ENCODE data around the gene KCTD16.
A peak's percentile ranks its signal among the peaks of the same experiment; 100 is the strongest.

Gene KCTD16

DNA sequence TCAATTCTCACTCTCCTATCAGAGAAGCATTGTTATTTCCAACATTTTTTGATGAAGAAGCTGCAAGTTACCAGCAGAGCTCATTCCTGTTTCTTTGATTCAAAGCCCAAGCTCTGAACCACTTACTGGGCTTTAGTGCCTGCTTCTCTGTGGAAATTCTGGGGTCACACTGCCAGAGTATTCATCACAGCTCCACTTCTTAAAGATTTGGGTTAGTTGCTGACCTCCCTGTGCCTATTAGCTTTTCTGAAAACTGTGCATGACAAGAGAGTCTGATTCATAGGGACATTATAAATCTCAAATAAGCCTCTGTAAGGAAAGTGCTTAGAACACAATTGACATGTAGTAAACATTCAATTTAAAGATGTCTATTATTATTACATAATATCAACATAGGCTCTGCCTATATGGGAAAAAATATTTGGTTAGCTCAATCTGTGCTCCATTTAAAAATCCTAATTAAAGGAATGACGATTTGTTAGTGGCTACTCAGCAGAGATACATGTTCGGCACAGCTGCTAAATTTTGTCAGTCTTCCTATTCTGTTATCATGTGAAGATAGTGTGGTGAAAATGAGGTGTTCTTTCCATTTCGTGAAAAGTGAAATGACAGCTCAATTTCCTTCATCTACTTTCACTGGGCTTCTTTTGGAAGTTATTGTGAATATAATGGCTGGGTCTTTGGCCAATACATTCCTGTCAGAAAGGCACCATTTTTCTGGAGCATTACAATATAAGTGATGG lies 293.0 kb downstream of the KCTD16 start:
- no peak for DNase-seq (ENCODE audit: low spot score)

- no peak for DNase-seq (ENCODE audit: low spot score)
These were observed 293.6 kb downstream of the KCTD16 start for GRCh38 chr5:144464306-144464705.

GRCh38 chr5:144465441-144465840 lies 294.8 kb downstream of the KCTD16 start:
- no peak for DNase-seq (ENCODE audit: low spot score)

DNA sequence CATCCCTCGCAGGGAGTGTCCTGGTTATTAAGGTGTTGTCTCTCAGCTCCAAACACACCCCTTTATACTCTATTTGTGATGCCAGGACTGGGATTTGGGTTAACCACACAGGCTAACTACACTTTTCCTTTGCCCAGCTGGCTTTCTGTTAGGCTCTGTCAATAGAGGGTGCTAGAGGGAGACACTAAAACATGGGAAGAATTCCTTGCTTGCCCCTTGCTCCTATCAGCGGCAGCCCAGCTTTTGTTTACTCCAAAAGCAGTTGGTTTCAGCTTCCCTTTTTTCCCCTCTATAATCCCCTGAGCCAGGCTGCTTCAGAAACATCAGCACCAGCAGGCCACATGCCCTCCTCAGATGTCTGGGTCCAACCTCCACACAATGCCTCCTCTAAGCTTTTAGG lies 297.1 kb downstream of the KCTD16 start:
- no peak for DNase-seq (ENCODE audit: low spot score)

DNA sequence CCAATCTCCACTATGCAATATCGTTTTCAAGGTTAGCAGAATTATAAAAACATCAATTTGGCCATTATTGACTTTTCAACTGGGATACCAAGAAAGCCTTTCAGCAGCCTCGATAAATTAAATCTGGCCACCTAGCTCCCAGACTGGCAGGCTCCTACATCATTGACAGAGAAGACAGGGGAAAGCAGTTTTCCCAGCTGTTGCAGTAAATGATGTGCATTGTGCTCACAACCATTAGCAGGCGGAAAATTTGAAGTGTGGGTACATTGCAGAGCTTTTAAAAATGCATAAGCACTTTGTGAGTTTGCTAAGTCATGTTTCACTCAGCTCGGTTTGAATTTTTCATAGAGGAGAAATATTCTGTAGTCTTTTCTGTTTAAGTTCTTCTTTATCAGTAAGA lies 297.9 kb downstream of the KCTD16 start:
- peak; percentile 15 for DNase-seq (ENCODE audit: low spot score)

DNA sequence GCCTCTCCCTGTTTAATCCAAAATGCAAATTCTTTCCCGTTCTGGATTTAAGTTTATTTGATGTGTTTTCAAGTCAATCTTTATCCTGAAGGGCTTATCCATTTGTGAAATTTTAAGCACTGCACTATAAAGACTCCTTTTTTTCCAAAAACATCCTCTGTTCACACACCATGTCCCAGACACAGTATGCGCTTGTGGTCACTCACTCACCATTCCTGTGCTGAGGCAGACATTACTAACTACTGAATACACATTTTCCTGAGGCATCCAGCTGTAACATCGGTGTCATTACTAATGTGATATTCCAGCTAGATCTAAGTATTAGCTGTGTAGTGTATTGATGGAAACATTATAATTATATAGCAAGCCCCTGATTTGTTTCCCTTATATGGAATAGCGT lies 298.4 kb downstream of the KCTD16 start:
- no peak for DNase-seq (ENCODE audit: low spot score)

DNA sequence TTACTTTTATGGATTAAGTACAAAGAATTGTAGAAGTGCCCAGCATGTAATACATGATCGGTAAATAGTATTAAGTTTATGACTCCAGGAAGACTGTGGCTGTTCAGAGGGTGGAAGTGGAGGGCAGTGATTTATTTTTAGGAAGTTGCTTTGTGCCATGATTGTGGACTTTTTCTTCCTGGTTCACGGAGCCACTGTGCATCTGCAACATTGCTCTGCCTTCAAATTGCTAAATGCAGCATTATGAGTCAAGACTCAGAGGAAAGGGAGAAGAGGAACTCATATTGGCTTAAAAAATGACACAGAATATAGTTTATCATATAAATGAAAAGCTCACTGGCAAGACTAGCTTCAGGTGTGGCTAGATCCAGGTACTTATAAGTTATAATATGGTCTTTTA lies 301.5 kb downstream of the KCTD16 start:
- DNase-seq (ENCODE audit: low spot score): no peak

DNA sequence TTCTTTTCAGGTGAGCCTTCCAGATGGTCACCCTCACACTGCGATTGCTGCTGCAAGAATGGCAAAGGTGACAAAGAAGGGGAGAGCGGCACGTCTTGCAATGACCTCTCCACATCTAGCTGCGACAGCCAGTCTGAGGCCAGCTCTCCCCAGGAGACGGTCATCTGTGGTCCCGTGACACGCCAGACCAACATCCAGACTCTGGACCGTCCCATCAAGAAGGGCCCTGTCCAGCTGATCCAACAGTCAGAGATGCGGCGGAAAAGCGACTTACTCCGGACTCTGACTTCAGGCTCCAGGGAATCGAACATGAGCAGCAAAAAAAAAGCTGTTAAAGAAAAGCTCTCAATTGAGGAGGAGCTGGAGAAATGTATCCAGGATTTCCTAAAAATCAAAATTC lies 303.0 kb downstream of the KCTD16 start:
- no peak for DNase-seq (ENCODE audit: low spot score)

GRCh38 chr5:144478565-144478964 lies 307.9 kb downstream of the KCTD16 start:
- DNase-seq (ENCODE audit: low spot score): no peak

- no peak for DNase-seq (ENCODE audit: low spot score)
These were observed 311.2 kb downstream of the KCTD16 start for GRCh38 chr5:144481861-144482260.

DNA sequence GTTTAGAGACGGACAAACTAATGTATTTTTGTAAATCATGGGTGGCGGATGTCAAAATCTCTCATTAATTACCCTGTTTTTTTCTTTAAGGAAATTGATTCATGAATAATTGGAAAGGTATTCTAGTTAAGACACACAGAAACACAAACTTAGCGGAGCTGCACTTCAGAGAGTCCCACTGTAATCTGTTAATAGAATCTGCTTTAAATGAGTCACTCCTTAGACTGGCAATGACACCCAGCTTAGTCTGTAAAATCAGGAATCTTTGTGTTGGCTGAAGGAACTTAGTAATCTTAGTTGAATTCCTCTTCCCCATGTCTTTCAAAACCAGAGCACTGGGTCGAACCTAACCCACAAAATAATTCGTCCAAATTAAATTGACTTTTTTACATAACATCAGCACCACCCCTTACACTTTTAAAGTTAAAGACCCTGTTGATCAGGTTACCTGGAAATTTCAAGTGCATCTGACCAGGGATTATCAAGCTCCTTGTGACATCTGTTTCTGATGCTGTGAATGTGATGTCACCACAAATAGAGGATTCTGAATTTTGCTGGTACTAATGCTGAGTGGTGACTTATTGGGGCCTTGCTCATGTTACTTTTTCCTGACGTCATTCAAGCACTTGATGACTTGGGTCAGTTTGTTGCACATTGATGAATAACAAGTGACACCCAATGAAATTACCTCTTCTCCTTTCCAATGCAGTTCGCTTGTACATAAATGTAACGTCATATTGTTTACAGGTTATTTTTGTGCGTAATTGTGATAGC lies 313.6 kb downstream of the KCTD16 start:
- no peak for DNase-seq (ENCODE audit: low spot score)

DNA sequence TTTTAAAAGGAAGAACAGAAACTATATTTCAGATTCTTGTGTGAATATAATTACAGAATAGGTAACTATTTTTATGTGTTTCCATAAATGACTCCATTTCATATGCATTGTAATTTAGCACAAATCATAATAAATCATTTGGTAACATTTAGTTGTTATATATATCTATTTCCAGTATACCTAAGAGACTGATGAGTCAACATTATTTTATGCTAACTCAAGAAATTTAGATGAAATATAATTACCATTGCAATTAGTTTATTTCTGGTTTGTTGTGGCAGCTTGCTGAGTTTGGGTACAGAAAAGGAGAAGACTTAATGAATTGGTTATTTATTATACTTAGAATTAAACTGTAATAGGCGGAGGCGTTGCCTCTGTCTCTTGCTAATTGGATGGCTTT lies 314.9 kb downstream of the KCTD16 start:
- DNase-seq (ENCODE audit: low spot score): no peak

DNA sequence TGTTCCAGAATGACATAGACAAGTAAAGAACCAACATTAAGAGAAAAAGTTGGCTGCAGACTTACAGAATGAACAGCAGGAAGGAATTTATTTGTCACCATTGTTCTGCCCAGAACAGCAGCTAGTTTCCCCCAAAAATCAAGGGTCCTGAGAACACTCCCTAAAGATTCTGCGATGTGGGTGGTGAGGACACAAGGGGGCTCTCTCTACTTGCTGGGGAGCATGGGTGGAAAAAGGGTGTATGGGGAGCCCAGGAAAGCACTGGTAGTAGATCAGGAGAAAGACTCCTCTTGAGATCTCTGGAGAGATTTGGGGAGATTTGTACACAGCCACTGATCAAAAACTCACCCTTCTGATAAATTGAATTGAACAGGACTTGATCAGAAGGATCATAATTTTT lies 316.5 kb downstream of the KCTD16 start:
- DNase-seq (ENCODE audit: low spot score): no peak

GRCh38 chr5:144487761-144488160 lies 317.1 kb downstream of the KCTD16 start:
- DNase-seq (ENCODE audit: low spot score): no peak

GRCh38 chr5:144503123-144503522 lies 332.4 kb downstream of the KCTD16 start:
- no peak for DNase-seq (ENCODE audit: low spot score)

DNA sequence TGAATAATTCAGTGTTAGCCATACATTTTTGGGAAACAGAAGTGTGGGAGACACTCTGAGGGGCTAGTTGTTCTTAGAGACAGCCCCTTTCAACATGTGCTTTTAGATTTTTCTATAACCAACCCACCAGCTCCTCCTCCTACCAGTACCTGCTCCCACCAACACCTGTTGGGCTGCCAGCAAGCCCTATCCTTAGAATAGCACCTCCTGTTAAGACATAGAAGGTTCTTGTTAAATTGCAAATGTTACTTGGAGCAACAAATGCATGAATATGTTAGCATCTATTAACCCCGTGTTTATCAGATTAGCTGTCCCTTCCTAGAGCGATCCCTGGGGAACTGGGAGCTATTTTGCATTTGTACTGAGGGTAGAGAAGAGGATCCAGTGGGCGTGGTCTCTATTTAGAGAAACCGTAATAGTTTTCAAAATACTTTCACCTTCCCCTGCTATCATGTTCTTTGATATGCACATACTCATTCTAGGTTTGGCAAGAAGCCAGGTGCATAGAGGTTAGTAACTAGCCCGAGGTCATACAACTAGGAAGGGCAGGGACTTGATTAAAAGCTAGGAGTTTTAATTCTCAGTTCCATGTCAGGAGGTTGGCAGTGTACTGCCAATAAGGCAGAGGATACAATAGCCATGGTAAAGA lies 334.4 kb downstream of the KCTD16 start:
- DNase-seq (ENCODE audit: low spot score): no peak

DNA sequence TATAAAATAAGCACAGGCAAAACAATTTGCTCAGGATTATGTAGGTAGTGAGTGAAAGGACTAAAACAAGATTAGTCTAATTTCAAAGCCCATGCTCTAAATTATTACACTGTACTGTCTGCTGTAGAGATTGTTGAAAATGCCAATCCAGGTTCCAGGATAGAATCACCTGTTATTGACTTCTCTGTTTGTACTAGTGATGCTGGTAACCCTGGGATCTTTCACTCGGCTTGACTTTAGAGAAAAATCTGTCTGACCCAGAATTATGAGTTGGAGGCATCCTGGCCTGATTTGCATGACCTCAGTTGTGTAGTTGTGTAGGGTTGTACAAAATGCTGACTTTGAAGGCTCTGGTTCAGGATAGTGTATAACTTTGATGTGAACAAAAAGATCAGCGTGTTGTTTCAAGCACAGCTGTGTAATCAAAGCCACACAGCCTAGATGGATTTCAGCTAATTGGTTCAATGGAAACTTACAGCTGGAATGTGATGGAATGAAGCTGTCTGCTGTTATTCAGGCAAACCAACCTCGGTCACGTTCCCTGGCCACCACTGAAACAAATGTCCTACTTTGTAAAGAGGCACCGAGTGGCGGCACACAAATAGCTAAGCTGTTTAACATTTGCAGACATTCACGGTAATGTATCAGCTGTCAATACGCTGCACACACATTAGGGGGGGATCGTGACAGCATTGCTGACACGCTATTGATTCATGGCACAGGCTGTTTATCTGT lies 340.3 kb downstream of the KCTD16 start:
- no peak for DNase-seq (ENCODE audit: low spot score)

DNA sequence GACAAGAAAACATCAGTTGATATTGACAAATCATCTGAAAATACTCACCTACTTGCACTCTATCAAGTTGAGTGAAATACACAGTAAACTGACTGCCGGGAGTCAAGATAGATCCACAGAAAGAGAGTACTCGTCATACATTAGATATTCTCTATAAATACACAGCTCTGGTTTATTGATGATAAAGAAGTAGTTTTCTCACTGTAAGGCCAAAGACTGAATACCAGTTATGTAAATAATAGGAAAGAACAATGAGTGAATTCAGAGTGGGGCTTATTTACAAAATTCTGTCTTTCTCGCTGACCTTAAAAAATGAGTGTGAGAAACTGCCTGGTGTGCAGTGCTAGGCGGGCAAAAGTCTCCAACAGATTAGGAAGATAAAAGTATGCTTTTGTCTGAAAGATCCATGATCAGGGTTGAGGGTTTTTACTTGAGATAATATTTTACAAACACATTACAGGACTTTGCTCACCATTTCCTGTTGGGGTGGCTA lies 341.0 kb downstream of the KCTD16 start:
- DNase-seq (ENCODE audit: low spot score): no peak

GRCh38 chr5:144522698-144523097 lies 352.0 kb downstream of the KCTD16 start:
- no peak for DNase-seq (ENCODE audit: low spot score)

GRCh38 chr5:144525000-144525399 lies 354.3 kb downstream of the KCTD16 start:
- DNase-seq (ENCODE audit: low spot score): no peak

- no peak for DNase-seq (ENCODE audit: low spot score)
These were observed 360.5 kb downstream of the KCTD16 start for GRCh38 chr5:144531188-144531587.
